HCT116 (cell line): Measurements from ENCODE around the gene MAP4K4.

ENCODE experiments used
- POLR2AphosphoS5 ChIP-seq: IDR thresholded peaks from 2 replicates; pipeline ENCODE4 v1.6.1; 2011; ENCODE audit warnings: mild to moderate bottlenecking, low read depth, low read length, moderate library complexity
- TF ChIP-seq, protein P1 (sequence below), 3 experiments: fragments of 200-600 bp in 1 of 3; sonication (generic) in 1 of 3; IDR thresholded peaks in 2 of 3; conservative IDR thresholded peaks in 1 of 3; 2 replicates each; pipeline ENCODE4 v1.5.1; 2012 to 2017; ENCODE audit warnings: low read depth in 2 of 3, low read length in 2 of 3, antibody characterized with exemption in 1 of 3, borderline replicate concordance in 1 of 3, control low read depth in 1 of 3, mild to moderate bottlenecking in 1 of 3, mixed read lengths in 1 of 3, mixed run types in 1 of 3, moderate library complexity in 1 of 3; ENCODE audit not compliant: insufficient read depth in 1 of 3
- TF ChIP-seq, protein P2 (sequence below): IDR thresholded peaks from 2 replicates; pipeline ENCODE4 v1.6.1; 2012

DNA sequence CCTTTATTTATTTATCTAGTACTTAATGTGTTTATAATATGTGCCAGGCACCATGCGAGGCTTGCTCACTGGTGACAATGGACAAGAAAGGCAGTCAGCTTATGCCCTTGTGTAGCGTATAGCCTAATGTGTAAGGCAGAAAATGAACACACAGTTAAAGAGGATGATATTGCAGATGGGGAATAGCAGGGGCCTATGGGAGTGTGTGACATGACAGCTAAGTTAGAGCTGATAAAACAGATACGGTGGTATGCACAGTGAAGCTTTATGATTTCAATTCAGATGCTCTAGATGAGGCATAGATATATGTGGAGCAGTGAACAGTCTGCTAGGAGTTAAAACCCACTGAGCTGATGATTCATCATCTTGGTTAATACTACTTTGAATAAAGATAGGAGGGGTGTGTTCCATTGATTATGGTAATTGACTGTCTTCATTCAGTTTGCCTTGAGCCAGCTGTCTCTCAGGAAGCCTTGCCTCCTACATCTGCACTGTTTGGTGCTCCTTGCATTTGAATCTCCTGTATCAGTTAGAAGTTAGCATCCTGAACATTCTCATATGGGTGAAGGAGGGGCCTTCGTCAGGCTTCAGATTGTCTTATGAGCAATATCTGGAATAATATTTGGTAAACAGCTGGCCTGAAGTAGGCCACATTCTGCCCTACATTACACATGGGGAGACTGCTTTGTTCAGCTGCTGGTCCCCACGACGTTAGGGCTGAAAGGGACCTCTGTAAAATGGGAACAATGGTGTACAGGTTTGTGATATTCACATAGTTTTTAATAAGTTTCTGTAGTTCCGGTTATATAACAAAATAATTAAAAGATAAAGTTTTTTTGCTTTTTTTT is 13.2 kb downstream of the MAP4K4 start:
- TF ChIP-seq, protein P1, sequence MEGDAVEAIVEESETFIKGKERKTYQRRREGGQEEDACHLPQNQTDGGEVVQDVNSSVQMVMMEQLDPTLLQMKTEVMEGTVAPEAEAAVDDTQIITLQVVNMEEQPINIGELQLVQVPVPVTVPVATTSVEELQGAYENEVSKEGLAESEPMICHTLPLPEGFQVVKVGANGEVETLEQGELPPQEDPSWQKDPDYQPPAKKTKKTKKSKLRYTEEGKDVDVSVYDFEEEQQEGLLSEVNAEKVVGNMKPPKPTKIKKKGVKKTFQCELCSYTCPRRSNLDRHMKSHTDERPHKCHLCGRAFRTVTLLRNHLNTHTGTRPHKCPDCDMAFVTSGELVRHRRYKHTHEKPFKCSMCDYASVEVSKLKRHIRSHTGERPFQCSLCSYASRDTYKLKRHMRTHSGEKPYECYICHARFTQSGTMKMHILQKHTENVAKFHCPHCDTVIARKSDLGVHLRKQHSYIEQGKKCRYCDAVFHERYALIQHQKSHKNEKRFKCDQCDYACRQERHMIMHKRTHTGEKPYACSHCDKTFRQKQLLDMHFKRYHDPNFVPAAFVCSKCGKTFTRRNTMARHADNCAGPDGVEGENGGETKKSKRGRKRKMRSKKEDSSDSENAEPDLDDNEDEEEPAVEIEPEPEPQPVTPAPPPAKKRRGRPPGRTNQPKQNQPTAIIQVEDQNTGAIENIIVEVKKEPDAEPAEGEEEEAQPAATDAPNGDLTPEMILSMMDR (IDR thresholded peaks at IDR 0.05 in 2 of 3, conservative IDR thresholded peaks at IDR 0.05 in 1 of 3; ENCODE audit: borderline replicate concordance in 1 of 3, insufficient read depth in 1 of 3, low read depth in 2 of 3, low read length in 2 of 3) = no peak
- TF ChIP-seq, protein P2, sequence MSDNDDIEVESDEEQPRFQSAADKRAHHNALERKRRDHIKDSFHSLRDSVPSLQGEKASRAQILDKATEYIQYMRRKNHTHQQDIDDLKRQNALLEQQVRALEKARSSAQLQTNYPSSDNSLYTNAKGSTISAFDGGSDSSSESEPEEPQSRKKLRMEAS = no peak
- TF ChIP-seq POLR2AphosphoS5 = no peak
